Measurements from ENCODE around the gene DHX29.
A peak's percentile ranks its signal among the peaks of the same experiment; 100 is the strongest.

DHX29 gene, protein sequence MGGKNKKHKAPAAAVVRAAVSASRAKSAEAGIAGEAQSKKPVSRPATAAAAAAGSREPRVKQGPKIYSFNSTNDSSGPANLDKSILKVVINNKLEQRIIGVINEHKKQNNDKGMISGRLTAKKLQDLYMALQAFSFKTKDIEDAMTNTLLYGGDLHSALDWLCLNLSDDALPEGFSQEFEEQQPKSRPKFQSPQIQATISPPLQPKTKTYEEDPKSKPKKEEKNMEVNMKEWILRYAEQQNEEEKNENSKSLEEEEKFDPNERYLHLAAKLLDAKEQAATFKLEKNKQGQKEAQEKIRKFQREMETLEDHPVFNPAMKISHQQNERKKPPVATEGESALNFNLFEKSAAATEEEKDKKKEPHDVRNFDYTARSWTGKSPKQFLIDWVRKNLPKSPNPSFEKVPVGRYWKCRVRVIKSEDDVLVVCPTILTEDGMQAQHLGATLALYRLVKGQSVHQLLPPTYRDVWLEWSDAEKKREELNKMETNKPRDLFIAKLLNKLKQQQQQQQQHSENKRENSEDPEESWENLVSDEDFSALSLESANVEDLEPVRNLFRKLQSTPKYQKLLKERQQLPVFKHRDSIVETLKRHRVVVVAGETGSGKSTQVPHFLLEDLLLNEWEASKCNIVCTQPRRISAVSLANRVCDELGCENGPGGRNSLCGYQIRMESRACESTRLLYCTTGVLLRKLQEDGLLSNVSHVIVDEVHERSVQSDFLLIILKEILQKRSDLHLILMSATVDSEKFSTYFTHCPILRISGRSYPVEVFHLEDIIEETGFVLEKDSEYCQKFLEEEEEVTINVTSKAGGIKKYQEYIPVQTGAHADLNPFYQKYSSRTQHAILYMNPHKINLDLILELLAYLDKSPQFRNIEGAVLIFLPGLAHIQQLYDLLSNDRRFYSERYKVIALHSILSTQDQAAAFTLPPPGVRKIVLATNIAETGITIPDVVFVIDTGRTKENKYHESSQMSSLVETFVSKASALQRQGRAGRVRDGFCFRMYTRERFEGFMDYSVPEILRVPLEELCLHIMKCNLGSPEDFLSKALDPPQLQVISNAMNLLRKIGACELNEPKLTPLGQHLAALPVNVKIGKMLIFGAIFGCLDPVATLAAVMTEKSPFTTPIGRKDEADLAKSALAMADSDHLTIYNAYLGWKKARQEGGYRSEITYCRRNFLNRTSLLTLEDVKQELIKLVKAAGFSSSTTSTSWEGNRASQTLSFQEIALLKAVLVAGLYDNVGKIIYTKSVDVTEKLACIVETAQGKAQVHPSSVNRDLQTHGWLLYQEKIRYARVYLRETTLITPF (N-terminal part only)

DNA sequence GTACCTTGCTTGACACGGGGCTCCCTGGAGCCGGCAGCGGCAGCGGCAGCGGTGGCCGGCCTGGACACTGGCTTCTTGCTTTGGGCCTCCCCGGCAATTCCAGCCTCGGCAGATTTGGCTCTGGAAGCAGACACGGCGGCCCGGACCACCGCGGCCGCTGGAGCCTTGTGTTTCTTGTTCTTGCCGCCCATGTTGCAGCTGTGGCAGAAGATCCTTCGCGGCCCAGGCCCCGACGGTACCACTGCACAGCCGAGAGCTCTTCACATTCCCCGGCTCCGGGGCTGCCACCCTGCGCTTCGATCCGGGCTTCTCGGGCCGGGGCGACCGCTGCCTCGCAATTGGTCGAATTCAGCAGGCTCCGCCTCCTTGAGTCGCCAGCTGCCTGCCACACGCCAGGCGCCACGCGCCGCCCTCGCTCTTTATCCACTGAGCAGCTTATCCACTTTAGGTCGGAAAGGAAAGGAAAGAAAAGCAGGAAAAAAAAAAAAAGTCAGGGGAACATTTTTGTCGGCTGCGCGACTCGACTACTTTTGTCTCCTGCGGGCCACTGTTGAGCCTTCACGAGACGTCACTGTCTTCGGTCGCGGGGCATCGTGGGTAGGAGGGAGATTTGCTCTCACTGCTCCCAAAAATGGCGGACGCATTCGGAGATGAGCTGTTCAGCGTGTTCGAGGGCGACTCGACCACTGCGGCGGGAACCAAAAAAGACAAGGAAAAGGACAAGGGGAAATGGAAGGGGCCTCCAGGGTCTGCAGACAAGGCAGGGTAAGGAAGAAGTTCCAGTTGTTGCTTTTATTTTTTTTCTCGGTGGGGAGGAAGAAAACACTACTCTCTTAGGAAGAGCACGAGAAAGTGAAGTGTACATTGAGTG lies at the start of gene DHX29, which contains the start of gene MTREX:
Gene DHX29, minus strand, starts transcription at position 312 of the 871 bp plus-strand sequence. Its CDS starts 121 bp downstream, at position 191.
Gene MTREX, plus strand, starts transcription at position 607 of the 871 bp plus-strand sequence. Its CDS starts 25 bp downstream, at position 632.
- DNase-seq (ENCODE audit: low read depth in 2 of 3, low spot score in 2 of 3): peak; percentile 68 to 76 (median 69)

DNA sequence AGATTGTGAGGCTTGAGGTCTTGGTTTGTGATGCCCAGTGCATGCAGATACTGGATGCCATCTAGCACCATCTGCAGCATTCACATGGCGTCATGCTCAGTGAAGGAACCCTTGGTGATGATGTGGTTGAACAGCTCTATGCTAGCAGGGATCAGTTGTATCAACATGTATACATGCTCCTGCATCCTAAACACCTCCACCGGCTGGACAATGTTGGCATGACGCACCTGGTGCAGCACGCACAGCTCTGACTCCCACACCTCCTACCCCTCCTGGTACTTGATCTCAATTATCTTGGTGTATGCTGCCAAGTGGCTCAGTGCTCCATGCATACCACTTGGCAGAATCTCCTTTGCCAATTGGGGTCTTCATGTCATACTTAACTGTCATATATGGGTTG lies 49.4 kb upstream of the DHX29 start:
- DNase-seq (ENCODE audit: low read depth in 2 of 3, low spot score in 2 of 3): no peak

DNA sequence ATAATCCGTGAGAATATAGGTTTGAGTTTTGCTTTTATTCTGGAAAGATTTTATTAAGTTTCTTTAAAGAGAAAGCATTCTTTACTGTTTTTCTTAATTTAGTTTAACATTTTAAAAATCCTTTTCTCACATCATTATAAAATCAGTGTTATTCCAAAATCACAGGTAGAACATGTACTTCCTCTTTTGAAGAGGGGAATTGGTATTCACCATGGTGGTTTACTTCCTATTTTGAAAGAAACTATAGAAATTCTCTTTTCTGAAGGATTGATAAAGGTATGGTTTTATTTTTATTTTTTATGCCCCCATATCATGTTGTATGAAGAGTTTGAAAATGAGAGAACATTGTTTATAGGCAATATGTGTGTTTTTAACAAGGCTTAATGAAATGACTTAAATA lies 43.3 kb upstream of the DHX29 start:
- DNase-seq (ENCODE audit: low read depth in 2 of 3, low spot score in 2 of 3): no peak

DNA sequence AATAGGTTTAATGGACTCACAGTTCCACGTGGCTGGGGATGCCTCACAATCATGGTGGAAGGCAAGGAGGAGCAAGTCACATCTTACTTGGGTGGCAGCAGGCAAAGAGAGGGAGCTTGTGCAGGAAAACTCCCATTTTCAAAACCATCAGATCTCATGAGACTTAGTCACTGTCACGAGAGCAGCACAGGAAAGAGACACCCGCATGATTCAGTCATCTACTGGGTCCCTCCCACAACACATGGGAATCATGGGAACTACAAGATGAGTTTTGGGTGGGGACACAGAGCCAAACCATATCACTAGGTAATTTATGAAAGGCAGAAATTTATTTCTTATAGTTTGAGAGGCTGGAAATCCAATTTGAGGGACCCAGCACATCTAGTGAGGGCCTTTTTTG lies 40.3 kb upstream of the DHX29 start:
- no peak for DNase-seq (ENCODE audit: low read depth in 2 of 3, low spot score in 2 of 3)

DNA sequence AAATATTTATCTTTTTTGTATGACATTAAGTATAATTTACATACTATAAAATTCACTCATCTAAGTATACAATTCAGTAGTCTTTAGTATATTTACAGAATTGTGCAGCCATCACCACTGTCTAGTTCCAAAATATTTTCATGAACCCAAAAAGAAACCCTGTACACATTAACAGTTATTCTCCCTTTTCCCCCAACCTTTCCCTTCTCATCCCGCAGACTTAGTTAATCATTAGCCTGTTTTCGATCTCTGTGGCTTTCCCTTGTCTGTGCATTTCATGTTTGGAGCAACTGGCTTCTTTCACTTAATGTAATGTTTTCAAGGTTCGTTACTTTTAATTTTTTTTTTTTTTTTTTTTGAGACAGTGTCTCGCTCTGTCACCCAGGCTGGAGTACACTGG lies 37.8 kb upstream of the DHX29 start:
- DNase-seq (ENCODE audit: low read depth in 2 of 3, low spot score in 2 of 3): no peak

DNA sequence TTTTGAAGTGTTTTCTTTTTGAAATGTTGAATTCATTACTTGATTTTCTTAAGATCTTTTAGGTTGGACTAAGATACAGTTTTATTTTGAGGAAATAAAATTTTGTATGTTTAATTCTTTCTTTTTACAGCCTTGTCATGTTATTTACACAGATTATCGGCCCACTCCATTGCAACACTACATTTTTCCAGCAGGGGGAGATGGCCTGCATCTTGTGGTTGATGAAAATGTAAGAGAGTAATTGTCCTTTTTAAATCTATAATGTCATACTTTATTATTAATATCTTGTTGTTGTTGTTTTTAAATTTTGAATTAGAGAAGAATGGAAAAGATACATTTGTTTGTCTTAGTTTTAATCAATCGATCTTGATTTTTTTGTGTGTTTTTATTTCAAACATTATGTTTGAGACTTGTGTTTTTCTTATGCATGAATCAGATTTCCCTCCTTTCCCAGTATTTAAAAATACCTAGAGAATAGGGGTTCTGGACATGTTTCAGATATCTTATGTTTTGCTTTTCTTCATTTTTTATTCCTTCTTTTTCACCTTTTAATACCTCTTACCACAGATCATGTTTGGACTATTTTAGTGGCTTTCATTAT lies 37.0 kb upstream of the DHX29 start:
- peak in 1 of 3 experiments; percentile 27 for DNase-seq (ENCODE audit: low read depth in 2 of 3, low spot score in 2 of 3)

DNA sequence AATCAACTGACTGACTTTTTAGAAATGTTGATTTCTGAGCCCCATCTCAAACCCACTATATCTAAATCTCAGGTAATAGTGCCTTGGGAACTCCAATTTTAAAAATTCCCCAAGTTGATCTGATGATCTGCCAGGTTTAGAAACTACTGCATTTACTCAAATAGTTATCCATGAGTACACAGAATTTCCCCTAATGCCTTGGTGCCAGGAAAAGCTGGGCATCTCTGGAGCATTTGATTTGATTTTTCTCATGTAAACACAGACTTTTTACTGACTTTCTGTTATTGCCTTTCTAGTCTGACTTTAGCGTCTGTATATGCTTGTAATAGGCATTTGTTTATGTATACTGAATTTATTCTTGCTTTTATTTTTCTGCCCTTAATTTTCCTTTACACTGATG lies 36.1 kb upstream of the DHX29 start:
- DNase-seq (ENCODE audit: low read depth in 2 of 3, low spot score in 2 of 3): no peak

DNA sequence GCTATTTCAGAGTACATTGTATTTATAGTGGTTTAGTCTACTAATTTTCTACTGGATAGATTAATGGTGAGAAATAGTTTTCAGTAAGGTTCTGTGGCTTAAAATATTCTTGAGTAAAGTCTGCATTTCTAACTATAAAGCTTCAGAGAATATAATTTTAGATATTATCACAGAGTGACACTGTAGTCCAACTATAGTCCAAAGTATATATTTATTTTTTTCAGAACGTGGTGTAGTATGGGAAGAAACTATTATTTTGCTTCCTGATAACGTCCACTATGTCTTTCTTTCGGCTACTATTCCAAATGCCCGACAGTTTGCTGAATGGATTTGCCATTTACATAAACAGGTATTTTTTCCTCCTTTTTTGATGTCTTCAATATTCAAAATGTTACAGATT lies 35.6 kb upstream of the DHX29 start:
- no peak for DNase-seq (ENCODE audit: low read depth in 2 of 3, low spot score in 2 of 3)

DNA sequence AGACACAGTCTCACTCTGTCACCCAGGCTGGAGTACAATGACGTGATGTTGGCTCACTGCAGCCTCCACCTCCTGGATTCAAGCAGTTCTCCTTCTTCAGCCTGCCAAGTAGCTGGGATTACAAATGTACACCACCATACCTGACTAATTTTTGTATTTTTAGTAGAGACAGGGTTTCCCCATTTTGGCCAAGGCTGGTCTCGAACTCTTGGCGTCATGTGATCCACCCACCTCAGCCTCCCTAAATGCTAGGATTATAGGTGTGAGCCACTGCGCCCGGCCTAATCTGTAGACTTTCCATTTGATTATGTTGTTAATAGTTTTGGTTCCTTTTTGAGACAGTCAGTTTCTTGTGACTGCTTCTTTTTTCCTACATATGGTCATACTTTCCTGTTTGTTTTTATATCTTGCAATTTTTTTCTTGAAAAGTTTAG lies 31.3 kb upstream of the DHX29 start:
- DNase-seq (ENCODE audit: low read depth in 2 of 3, low spot score in 2 of 3): peak; percentile 16 to 42 (median 21)

DNA sequence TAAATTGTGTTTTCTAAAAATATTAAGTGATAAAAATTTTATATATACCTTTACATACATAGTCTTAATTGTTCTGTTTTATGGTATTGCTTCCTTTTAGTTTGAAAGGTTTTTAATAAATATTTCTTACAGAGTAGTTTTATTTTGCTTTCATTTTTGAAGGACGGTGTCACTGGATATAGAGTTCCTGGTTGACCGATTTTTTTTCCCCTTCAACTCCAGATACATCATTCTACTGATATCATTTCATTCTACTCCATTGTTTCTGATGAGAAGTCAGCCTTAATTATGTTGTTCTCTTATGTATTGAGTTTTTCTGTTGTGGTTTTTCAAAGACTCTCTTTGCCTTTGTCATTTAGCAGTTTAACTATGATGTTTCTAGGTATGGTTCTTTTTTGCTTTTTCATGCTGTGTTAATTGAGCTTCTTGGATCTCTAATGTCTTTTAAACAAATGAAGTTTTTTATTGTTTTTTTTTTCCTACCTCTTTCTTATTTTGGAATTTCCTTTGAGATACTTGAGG lies 30.7 kb upstream of the DHX29 start:
- DNase-seq (ENCODE audit: low read depth in 2 of 3, low spot score in 2 of 3): no peak

DNA sequence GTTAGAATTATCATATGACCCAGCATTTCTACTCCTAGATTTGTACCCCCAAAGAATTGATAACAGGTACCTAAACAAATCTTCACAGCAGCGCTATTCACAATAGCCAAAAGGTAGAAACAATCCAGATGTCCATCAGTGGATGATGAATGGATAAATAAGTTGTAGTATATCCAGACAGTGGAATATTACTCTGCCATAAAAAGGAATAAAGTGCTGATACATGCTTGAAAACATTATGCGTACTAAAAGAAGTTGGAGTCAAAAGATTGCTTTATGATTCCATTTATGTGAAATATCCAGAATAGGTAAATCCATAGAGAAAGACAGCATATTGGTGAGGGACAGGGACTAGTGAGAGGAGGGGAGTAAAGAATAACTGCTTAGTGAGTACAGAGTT lies 26.3 kb upstream of the DHX29 start:
- no peak for DNase-seq (ENCODE audit: low read depth in 2 of 3, low spot score in 2 of 3)

DNA sequence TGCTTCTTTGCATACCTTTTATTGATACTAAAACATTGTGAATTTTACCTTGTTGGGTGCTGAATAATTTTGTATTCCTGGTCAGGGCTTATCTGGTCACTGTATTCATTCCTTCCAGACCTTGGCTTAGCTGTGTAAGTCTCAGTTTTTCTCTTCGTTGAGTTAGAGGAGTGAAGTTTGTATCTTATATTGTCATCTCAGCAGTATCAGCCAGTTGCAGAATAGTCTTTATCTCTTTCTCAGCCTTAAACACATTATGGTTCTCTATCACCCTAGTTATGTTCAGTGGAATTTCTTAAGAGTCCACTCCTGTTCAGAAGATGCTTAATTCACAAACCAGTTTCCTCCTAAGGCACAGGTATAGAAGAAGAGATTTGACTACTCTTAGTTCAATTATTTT lies 25.5 kb upstream of the DHX29 start:
- no peak for DNase-seq (ENCODE audit: low read depth in 2 of 3, low spot score in 2 of 3)

DNA sequence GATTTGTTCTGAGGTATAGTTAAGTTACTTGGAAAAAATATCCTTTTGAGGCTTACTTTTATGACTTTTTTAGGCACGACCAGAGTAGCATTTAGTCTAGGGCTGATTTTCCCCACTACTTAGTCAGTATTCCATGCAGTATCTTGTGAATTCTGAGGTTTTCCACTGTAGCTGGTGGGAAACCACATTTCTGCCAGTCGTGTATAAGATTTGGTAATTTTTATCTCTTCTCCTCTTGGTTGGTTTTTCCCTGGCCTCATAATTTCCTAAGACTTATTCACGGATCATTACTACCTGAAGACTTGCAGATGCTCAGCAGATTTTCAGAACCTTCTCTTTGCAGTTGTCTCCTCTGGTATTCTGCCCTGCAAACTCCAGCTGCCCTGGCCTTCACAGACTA lies 23.8 kb upstream of the DHX29 start:
- DNase-seq (ENCODE audit: low read depth in 2 of 3, low spot score in 2 of 3): no peak

DNA sequence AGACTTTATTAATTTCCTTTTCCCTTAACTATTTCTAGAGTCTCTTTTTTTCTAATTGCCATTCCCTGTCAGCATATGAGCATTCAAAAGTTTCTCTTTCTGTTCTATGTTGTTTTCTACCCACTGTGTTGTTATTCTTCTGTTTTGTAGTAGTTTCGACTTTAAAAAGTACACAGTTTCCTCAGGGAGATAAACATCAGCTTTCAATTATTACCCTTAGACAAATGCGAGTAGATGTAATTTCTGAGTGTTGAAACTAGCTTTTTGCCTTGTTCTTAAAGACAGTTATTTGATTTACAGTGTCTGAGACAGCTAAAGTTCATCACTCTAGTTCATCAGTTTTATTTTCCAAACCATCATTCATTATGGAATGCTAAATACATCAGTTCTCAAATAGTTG lies 19.8 kb upstream of the DHX29 start:
- DNase-seq (ENCODE audit: low read depth in 2 of 3, low spot score in 2 of 3): no peak

DNA sequence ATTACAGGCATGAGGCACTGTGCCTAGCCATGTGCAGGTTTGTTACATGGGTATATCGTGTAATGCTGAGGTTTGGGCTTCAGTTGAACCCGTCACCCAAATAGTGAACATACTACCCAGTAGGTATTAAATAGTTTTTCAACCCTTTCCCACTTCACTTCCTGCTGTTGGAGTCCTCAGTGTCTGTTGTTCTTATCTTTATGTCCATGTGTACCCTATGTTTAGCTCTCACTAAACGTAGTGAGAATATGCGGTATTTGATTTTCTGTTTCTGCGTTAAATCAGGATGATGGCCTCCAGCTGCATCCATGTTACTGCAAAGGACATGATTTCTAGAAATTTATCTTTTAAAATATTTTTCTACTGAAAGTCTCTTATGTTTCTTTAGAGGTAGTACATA lies 18.1 kb upstream of the DHX29 start:
- no peak for DNase-seq (ENCODE audit: low read depth in 2 of 3, low spot score in 2 of 3)

DNA sequence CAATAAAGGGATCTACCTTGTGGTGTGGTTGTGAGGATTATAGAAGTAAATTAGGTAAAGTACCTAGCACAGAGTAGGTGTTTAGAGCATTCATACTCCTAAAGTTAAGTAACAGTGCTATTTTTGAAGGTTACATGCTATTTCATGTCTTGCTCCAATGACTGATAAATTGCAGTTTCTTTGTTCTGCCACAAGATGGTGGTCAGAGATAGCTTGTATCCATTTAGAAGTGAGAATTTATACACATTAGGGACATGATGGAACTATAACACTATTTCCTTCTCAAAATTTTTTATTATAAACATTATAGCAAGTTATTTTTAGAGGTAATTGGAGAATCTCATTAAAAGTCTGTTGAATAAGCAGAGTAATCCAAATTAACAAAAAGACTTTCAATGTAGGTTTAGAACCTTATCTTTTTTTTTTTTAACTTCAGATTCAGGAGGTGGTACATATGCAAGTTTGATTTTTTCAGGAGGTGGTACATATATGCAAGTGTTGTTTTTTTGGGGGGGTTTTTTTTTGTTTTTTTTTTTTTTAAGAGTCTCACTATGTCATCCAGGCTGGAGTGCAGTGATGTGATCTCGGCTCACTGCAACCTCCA lies 17.4 kb upstream of the DHX29 start:
- DNase-seq (ENCODE audit: low read depth in 2 of 3, low spot score in 2 of 3): no peak

DNA sequence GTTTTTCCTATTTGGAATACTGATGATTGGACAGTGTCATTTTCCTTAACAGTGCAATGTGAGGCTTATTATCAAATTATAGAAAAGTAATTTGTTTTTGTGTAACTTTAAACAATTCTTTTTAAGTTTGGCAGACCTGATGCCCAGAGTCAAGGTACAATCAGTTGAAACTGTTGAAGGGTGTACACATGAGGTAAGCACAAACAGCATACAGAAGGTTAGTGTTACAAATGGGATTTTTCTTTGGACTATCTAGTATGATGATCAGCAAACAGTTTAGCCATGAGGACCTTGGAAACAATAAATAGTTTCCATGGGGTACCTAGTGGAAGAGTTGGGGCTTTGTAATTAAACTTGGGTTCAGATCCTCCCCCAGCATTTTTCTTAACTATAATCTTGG lies 16.5 kb upstream of the DHX29 start:
- no peak for DNase-seq (ENCODE audit: low read depth in 2 of 3, low spot score in 2 of 3)

DNA sequence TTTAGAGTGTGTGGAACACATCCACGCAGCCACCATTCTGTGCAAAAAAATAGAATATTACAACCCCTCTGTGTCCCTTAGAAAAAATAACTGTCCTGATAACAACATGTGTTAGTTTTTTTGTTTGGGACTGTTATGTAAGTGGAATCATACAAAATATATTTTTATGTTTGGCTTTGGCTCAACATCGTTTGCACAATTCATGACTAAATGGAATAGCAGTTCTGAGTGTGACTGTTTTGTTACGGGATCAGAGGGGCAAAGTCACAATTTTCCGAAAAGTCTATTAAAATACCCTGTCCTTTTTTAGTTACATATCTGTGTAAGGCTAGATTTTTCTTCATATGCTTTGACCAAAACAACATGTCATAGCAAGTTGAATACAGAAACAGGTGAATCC lies 13.1 kb upstream of the DHX29 start:
- no peak for DNase-seq (ENCODE audit: low read depth in 2 of 3, low spot score in 2 of 3)

DNA sequence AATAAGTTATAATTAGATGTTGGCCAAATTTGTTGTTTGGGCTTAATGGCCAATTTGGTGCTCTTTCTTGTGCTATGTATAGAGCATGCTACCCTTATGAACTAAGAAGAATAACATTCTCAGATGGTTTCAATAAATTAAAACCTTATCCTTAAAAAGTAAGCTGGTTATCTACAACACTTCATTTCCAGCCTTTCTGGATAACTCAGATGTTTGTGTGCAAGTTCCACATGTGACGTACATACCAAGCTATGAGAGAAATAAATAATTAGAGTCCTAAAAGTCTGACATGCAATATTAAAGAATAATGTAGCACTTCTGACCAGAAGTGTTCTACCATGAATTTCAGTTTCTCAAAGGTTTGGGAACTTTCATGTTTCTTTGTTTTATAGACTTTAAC lies 12.0 kb upstream of the DHX29 start:
- DNase-seq (ENCODE audit: low read depth in 2 of 3, low spot score in 2 of 3): no peak

All from activated CD8-positive, alpha-beta memory T cell treated with anti-CD3 and anti-CD28 coated beads for 48 hours (primary cell).